Right lobe of liver (tissue), 6 donors: ENCODE results near the gene TNS3. TPM values are rescaled to one million over a fixed set of nuclear protein-coding genes. Genes with fewer than 3 reads are reported as not detected.

Experiments used
- ATAC-seq, 4 donors: fragments of 200-7000 bp; cut with Tn5 transposase; one replicate each; pipeline ENCODE4 v1.9.1; 2020; ENCODE audit warnings: mild to moderate bottlenecking in 4 of 4, moderate library complexity in 4 of 4
- DNase-seq, 3 donors: peaks; one replicate each; pipeline ENCODE4 v3.0.0-alpha.2; 2020
- H3K27ac ChIP-seq, 3 donors: fragments of 200-600 bp; one replicate each; pipeline ENCODE4 v1.8.0; 2022
- H3K27me3 ChIP-seq, 2 donors: fragments of 200-600 bp; one replicate each; pipeline ENCODE4 v1.8.0; 2022
- H3K36me3 ChIP-seq, 4 donors: fragments of 200-600 bp; sonication (generic) in 1 of 4; one replicate each; pipeline versions ENCODE4 v1.5.1 to v1.8.0; 2017 to 2022; ENCODE audit warnings: control low read depth in 1 of 4
- H3K4me1 ChIP-seq, 4 donors: fragments of 200-600 bp; sonication (generic) in 1 of 4; one replicate each; pipeline versions ENCODE4 v1.5.1 to v1.8.0; 2017 to 2022; ENCODE audit warnings: control low read depth in 1 of 4
- H3K4me3 ChIP-seq, 3 donors: fragments of 200-600 bp; one replicate each; pipeline ENCODE4 v1.8.0; 2022
- H3K9me3 ChIP-seq, 4 donors: fragments of 200-600 bp; sonication (generic) in 1 of 4; one replicate each; pipeline versions ENCODE4 v1.5.1 to v1.8.0; 2017 to 2022; ENCODE audit warnings: control low read depth in 1 of 4
- POLR2A ChIP-seq: fragments of 450-650 bp; IDR thresholded peaks from one replicate; pipeline ENCODE4 v1.6.1; 2017; ENCODE audit warnings: antibody characterized with exemption, mild to moderate bottlenecking
- WGBS: methylation state at CpG from one replicate; pipeline ENCODE4 v1.1.6; 2018; ENCODE audit warnings: low coverage, low lambda C conversion rate; ENCODE audit not compliant: insufficient coverage; ENCODE audit errors: missing lambda C conversion rate; 5-methylcytosine and 5-hydroxymethylcytosine counted together
- intact Hi-C, 2 donors: fragments of 100-400 bp; cut with DNase I; formaldehyde crosslinking; loops; one replicate each; pipeline versions ENCODE4 v1.11.2 to v1.14.1; 2022
- total RNA-seq, 6 experiments: library from RNA; depleted of rRNA in 2 of 6; stranded (reverse); fragments of >200 nt in 2 of 6; fragmentation: NEBNext Ultra II Directional in 3 of 6; extraction: Animal tissue kit (Norgen Biotek cat#: 25700) in 3 of 6; gene quantifications; one replicate each; pipeline versions ENCODE4 v1.1.0 to v1.2.4, GENCODE V29; 2016 to 2023
- TF ChIP-seq, protein P1 (sequence below), 4 donors: fragments of 200-600 bp in 3 of 4; fragments of 450-650 bp in 1 of 4; IDR thresholded peaks; one replicate each; pipeline versions ENCODE4 v1.5.1 to v1.8.0; 2016 to 2022; ENCODE audit warnings: antibody characterized with exemption in 4 of 4, mild to moderate bottlenecking in 2 of 4
- donor health status: DM: no; HTN: yes; CAD: no.
- donor health status: DM: no; HTN: no; CAD: no.
- donor health status: DM: no; HTN: no; CAD: no.
- donor health status: DM: no; HTN: yes; CAD: no.
- donor health status: DM: no; HTN: yes; CAD: no.

TNS3 gene
- total RNA-seq, 6 experiments from 2014 or later = 51.2 to 95.0 (median 58.4) TPM

- TF ChIP-seq POLR2A = no peak
- TF ChIP-seq, protein P1, sequence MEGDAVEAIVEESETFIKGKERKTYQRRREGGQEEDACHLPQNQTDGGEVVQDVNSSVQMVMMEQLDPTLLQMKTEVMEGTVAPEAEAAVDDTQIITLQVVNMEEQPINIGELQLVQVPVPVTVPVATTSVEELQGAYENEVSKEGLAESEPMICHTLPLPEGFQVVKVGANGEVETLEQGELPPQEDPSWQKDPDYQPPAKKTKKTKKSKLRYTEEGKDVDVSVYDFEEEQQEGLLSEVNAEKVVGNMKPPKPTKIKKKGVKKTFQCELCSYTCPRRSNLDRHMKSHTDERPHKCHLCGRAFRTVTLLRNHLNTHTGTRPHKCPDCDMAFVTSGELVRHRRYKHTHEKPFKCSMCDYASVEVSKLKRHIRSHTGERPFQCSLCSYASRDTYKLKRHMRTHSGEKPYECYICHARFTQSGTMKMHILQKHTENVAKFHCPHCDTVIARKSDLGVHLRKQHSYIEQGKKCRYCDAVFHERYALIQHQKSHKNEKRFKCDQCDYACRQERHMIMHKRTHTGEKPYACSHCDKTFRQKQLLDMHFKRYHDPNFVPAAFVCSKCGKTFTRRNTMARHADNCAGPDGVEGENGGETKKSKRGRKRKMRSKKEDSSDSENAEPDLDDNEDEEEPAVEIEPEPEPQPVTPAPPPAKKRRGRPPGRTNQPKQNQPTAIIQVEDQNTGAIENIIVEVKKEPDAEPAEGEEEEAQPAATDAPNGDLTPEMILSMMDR (IDR thresholded peaks at IDR 0.05) = no peak
- ATAC-seq = no peak
- Histone ChIP-seq H3K36me3 (no peaks in the 10 kb centered on the region), H3K9me3 (no peaks in the 10 kb centered on the region), H3K4me3 (no peak overlapping the region), H3K27me3 (no peaks in the 10 kb centered on the region), H3K4me1 (peaks cover 0 to 74% (median 39%) of the 10 kb centered on the region in 4 donors), H3K27ac (peak overlapping the region in 1 of 3 donors; percentile 67)
- DNase-seq = no peak
- intact Hi-C loops = no loop called here
- 92% methylated on average over 4 of the region's 9 CpGs for WGBS
Observed at GRCh38 chr7:47448971-47449370, 132.9 kb downstream of the TNS3 start.

DNA sequence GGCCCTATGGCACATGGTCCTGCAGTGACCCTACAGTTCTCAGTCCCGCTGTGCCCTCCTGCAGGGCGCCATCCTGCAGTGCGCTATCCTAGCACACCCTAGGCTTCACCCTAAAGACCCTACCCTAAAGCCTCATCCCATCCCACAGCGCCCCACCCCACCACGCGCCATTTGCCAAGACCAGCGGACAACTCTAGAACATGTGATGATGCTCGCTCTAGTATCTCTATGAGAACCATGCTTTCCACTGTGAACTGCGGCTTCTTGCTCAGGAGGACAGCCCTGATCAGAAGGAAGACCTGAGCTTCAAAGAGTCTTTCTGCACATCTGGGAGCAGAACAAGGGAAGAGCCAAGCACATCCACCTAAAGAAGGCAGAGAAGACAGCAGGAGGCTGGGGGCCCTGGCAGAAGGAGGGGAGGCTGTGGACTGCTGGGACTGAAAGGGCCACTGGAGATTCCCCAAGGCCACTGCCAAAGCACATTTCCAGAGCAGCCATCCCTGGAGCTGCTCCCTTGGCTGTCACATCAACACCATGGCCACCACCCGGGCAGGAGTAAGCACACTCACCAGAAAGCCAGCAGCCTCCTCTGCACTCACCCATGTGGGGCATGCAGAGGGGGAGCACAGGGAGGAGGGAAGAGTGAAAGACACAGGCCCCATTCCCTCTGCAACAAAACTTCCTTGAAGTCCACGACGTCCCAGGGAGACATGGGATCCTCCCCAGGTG, 134.1 kb downstream of the TNS3 start:
- DNase-seq = no peak
- Histone ChIP-seq H3K4me1 (peaks cover 0 to 75% (median 35%) of the 10 kb centered on the region in 4 donors), H3K27me3 (no peaks in the 10 kb centered on the region), H3K9me3 (no peaks in the 10 kb centered on the region), H3K27ac (peak overlapping the region in 1 of 3 donors; percentile 67), H3K4me3 (no peak overlapping the region), H3K36me3 (no peaks in the 10 kb centered on the region)
- 92% methylated on average over 7 of the region's 12 CpGs for WGBS
- TF ChIP-seq POLR2A = no peak
- TF ChIP-seq, protein P1 (IDR thresholded peaks at IDR 0.05) = no peak
- no peak for ATAC-seq
- intact Hi-C loops = no loop called here

GRCh38 chr7:47446871-47447466, 134.9 kb downstream of the TNS3 start:
- TF ChIP-seq, protein P1 (IDR thresholded peaks at IDR 0.05) = no peak
- TF ChIP-seq POLR2A = peak; percentile 45
- no peaks in the 10 kb centered on the region for H3K27me3 ChIP-seq
- peak overlapping the region in 2 of 3 donors; percentile 13 to 67 for H3K27ac ChIP-seq
- DNase-seq (peak in 2 of 3 donors; percentile 85 to 87), ATAC-seq (peak; percentile 60 to 76 (median 70))
- no peaks in the 10 kb centered on the region for H3K9me3 ChIP-seq
- intact Hi-C loops = no loop called here
- no peaks in the 10 kb centered on the region for H3K36me3 ChIP-seq
- peak overlapping the region in 1 of 3 donors; percentile 6 for H3K4me3 ChIP-seq
- H3K4me1 ChIP-seq = peaks cover 0 to 77% (median 35%) of the 10 kb centered on the region in 4 donors
- WGBS = 39% methylated on average over 9 of the region's 9 CpGs

DNA sequence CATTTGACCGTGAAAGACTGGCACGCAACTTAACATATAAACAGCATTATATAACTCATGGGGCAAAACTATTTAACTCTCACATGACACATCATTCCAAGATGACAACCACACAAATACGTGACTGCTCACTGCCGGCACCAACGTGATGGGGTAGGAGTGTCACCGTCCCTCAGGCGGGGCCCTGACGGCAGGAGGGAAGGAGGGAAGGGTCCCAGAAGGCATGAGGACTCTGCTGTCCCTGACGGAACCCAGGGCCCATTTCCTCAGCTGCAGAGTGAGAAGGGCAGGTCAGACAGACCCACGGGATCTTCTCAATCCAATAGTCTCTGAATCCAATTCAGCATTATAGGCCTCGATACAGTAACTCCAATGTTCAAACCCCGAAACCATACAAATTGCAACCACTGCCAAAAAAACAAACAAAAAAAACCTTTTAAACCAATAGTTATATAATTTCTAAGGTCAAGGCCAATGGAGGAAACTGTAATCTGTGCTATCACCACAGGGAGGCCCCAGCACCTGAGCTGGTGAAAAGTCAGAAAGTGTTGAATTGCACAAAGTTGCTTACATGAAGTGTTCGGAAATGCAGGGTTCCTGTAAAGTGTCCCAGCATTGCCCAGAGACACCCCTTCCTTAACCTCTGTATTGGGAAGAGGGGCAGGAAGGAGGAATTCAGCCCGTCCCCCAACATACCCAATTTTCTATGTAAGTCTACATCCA, 137.4 kb downstream of the TNS3 start:
- no peak for DNase-seq
- Histone ChIP-seq H3K9me3 (no peaks in the 10 kb centered on the region), H3K27me3 (no peaks in the 10 kb centered on the region), H3K27ac (peak overlapping the region in 2 of 3 donors; percentile 41 to 47), H3K4me1 (peaks cover 0 to 69% (median 31%) of the 10 kb centered on the region in 4 donors), H3K36me3 (peaks cover 0 to 2% (median under 1%) of the 10 kb centered on the region in 4 donors), H3K4me3 (no peak overlapping the region)
- 59% methylated on average over 12 of the region's 14 CpGs for WGBS
- no peak for TF ChIP-seq POLR2A
- TF ChIP-seq, protein P1 (IDR thresholded peaks at IDR 0.05) = peak; percentile 50 to 89 (median 64)
- ATAC-seq = peak; percentile 34 to 68 (median 62)
- intact Hi-C loops = no loop called here
